ENCODE measurements around the gene CCL26. TPM values are rescaled to one million over a fixed set of nuclear protein-coding genes. Genes with fewer than 3 reads are reported as not detected.
"Not testable (repeated sequence)": the region's sequence is repeated elsewhere in the genome, so short reads cannot be mapped to it uniquely, and the experiment has no call there.

The CCL26 gene
- total RNA-seq, 1 donor from 2014 or later, result 21.4 TPM

DNA sequence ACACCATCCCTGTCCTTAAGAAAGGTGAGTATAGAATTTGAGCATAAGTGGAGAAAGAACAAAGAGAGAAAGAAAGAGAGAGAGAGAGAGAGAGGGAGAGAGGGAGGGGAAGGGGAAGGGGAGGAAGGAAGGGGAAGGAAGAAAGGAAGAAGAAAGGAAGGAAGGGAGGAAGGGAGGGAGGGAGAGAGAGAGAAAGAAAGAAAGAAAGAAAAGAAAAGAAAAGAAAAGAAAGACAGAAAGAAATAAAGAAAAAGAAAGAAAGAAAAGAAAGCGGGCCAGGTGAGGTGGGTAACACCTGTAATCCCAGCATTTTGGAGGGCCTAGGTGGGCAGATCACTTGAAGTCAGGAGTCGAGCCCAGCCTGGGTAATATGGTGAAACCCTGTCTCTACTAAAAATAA, 21.7 kb upstream of the CCL26 start:
- DNase-seq (ENCODE audit: low spot score), result no peak

DNA sequence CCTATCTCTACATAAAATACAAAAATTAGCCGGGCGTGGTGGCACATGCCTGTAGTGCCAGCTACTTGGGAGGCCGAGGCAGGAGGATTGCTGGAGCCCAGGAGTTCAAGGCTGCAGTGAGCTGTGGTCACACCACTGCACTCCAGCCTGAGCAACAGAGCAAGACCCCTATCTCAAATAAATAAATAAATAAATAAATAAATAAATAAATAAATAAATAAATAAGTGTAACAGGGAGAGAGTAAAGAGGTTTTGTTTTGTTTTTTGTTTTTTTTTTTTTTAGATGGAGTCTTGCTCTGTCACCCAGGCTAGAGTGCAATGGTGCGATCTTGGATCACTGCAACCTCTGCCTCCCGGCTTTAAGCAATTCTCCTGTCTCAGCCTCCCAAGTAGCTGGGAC, 20.6 kb upstream of the CCL26 start:
- not testable (repeated sequence) for DNase-seq (ENCODE audit: low spot score)

DNA sequence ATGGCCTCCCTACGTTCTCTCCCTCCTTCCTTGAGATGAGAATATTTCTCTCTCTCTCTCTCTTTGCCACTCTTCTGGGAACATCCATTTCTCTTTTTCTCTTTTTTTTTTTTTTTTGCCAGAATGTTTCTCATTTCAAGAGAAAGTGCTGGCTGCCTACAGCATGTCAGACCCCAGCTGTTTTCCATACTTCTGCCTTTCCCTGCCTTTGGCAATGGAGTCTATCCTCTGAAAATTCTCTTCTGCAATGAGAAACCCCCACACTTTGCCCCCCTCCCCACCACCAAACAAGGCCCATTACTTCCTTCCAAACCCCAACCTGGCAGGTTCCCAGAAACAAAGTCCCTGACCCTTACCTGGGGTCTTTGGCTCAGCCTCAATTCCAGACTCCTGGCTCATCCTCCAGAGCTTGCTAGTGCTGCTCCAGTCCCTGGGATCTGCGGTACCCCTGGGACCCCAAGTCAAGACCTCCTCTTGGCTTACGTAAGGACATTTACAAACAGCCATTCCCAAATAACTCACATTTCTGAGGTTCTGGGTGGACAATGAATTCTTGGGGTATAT, 17.4 kb upstream of the CCL26 start:
- no peak for DNase-seq (ENCODE audit: low spot score)

- DNase-seq (ENCODE audit: low spot score), result not testable (repeated sequence)
These were observed 16.3 kb upstream of the CCL26 start for GRCh38 chr7:75788154-75788847.

GRCh38 chr7:75783058-75783457, 11.0 kb upstream of the CCL26 start:
- DNase-seq (ENCODE audit: low spot score), result not testable (repeated sequence)

DNA sequence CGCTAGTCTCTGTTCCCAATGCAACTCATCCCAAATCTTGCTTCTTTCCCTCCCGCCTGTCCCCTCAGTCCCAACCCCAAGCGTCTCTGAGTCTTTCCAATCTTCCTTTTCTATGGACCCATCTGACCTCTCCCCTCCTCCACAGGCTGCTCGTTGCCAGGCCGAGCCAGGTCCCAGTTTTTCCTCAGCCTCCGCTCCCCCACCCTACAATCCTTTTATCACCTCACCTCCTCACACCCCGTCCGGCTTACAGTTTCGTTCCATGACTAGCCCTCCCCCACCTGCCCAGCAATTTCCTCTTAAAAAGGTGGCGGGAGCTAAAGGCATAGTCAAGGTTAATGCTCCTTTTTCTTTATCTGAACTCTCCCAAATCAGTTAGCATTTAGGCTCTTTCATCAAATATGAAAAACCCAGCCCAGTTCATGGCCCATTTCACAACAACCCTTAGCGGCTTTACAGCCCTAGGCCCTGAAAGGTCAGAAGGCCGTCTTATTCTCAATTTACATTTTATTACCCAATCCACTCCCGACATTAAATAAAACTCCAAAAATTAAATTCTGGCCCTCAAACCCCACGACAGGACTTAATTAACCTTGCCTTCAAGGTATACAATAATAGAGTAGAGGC, 8.7 kb upstream of the CCL26 start:
- not testable (repeated sequence) for DNase-seq (ENCODE audit: low spot score)

DNA sequence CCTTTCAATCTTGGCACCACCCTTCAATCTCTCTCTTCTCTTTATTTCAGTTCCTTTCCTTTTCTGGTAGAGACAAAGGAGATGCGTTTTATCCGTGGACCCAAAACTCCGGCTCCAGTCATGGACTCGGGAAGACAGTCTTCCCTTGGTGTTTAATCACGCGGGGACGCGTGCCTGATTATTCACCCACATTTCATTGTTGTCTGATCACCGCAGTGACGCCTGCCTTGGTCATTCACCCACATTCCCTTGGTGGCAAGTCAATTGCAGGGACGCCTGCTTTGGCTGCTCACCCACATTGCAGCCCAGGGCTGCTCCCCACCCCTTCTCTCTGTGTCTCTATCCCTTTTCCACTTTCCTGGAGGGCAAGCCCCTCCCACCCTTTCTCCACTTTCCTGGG, 7.5 kb upstream of the CCL26 start:
- DNase-seq (ENCODE audit: low spot score), result not testable (repeated sequence)

DNA sequence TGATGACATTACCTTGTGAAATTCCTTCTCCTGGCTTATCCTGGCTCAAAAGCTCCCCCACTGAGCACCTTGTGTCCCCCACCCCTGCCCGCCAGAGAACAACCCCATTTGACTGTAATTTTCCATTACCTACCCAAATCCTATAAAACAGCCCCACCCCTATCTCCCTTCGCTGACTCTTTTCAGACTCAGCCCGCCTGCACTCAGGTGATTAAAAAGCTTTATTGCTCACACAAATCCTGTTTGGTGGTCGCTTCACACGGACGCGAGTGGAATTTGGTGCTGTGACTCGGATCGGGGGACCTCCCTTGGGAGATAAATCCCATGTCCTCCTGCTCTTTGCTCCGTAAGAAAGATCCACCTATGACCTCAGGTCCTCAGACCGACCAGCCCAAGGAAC, 7.0 kb upstream of the CCL26 start:
- not testable (repeated sequence) for DNase-seq (ENCODE audit: low spot score)

- no peak for DNase-seq (ENCODE audit: low spot score)
These were observed 4.4 kb upstream of the CCL26 start for GRCh38 chr7:75776295-75776971.

DNA sequence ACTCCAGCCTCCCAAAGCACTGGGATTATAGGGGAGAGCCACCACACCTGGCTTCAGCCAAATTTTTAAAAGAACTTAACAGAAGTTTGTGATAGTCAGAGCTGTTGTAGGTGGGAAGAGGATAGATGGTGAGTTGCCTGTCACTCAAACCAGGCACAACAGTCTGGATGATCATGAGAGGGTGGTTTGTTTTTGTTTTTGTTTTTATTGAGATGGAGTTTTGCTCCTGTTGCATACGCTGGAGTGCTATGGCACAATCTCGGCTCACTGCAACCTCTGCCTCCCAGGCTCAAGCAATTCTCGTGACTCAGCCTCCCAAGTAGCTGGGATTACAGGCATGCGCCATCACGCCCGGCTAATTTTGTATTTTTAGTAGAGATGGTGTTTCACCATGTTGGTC, 1.9 kb upstream of the CCL26 start:
- not testable (repeated sequence) for DNase-seq (ENCODE audit: low spot score)

GRCh38 chr7:75771224-75771623, 787 bp downstream of the CCL26 start:
- no peak for DNase-seq (ENCODE audit: low spot score)

DNA sequence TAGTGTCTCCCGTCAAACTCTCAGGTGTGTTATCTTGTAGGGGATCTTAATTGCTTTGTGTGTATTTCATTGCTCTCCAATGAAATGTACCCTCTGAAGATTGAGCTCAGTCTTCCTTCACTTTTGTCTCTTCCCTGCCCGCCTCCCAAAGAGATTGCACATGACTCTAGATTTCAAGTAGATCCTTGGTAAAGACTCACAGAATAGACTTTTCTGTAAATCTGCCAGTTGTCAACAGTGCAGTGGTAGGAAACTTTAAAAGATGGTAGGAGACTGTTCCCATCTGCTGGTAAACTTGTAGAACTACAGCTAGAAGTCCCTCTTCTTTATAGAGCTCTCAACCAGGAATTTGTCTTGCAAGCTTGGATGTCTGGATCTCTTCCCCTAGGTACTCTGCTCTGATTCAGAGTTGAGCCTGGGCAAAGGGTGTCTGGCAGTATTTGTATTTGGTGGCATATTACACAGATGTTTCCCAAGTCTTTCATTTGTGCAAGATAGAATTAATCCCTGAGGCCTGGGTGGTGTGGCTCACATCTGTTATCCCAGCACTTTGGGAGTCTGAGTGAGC, 9.6 kb downstream of the CCL26 start:
- DNase-seq (ENCODE audit: low spot score), result no peak

DNA sequence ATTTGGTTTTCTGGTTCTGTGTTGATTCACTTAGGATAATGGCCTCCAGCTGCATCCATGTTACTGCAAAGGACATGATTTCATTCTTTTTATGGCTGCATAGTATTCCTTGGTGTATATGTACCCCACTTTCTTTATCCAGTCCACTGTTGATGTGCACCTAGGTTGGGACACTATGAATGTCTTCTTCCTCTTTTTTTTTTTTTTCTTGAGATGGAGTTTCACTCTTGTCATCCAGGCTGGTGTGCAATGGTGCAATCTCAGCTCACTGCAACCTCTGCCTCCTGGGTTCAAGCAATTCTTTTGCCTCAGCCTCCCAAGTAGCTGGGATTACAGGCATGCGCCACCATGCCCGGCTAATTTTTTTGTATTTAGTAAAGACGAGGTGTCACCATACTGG, 10.2 kb downstream of the CCL26 start:
- not testable (repeated sequence) for DNase-seq (ENCODE audit: low spot score)

DNA sequence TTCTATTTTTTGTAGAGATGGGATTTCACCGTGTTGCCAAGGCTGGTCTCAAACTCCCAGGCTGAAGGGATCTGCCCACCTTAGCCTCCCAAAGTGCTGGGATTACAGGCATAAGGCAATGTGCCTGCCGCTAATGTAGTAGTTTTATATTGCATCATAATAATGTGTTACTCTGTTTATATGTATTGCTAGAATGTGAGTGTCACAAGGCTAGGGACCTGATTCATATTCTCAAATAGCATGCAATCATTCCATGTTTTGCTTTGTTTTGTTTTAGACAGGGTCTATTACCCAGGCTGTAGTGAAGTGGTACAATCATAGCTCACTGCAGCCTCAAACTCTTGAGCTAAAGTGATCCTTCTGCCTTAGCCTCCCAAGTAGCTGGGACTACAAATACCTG, 13.5 kb downstream of the CCL26 start:
- DNase-seq (ENCODE audit: low spot score), result no peak

GRCh38 chr7:75757860-75758259, 14.2 kb downstream of the CCL26 start:
- no peak for DNase-seq (ENCODE audit: low spot score)

DNA sequence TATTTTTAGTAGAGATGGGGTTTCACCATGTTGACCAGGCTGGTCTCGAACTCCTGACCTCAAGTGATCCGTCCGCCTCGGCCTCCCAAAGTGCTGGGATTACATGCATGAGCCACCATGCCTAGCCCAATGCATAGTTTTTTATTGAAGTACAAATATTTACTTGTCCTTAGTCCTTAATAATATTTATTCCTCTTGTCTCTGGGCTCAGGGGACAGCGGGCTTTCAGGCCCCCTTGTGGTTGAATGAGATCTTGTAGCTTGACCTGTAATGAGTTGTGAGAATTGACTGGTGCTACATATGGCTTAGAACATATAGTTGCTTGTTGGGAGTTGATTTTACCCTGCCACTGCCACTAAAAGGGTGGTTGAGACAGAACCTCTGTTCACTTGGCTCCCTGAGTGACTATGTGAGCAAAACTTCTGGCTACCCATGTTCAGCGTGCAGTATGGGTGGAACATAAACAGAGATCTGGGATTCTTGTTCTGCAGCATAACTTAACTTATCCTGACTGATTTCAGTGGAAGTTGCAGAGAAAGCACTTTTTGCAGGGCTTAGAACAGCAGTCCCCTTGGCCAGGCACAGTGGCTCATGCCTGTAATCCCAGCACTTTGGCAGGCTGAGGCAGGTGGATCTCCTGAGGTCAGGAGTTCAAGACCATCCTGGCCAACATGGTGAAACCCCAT, 14.9 kb downstream of the CCL26 start:
- DNase-seq (ENCODE audit: low spot score), result no peak

DNA sequence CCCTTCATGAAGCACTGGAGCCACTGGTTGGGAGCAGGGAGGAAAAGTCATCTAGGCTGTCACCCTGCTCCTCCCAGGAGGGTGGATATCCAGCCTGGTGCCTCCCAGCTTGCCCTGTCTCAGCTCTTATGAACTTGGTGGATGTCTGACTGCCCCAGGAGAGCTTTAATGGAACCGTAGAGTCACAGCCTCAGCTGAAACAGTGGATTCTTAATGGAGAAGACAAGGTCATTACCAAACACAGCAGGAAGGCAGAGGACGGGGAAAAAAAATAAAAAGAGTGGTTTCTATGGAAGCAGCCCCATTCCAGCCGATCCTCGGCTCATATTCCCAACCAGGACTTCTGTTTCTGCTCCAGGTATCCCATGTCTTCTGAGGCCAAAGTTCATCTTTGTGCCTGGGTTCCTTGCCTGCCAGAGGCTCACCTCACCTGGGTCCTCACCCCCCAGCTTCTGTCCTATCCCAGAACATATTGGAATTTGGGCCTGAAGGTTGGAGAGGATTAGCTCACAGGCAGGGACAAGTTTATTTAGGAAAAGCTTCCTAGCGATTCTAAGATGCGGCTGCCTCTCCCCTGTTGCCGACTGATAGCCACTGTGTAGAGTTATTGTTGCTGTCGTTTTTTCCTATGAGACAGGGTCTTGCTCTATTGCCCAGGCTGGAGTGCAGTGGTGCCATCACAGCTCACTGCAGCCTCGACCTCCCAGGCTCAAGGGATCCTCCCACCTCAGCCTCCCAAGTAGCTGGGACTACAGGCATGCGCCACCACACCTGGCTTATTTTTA, 15.6 kb downstream of the CCL26 start:
- no peak for DNase-seq (ENCODE audit: low spot score)

GRCh38 chr7:75743455-75743859, 28.6 kb downstream of the CCL26 start:
- DNase-seq (ENCODE audit: low spot score), result no peak

GRCh38 chr7:75740846-75741497, 31.0 kb downstream of the CCL26 start:
- no peak for DNase-seq (ENCODE audit: low spot score)

All from mesenteric fat pad (tissue), 1 donor.